Measurements from ENCODE around the gene KCTD17.

Gene KCTD17

GRCh38 chr22:37025500-37026070 lies 26.0 kb upstream of the KCTD17 start:
- TF ChIP-seq EZH2 (IDR thresholded peaks at IDR 0.05; ENCODE audit: borderline replicate concordance, low read depth, low read length, severe bottlenecking) = no peak
- no peak for TF ChIP-seq CTCF (IDR thresholded peaks at IDR 0.05; ENCODE audit: borderline replicate concordance, extremely low read depth, low read length, poor library complexity, severe bottlenecking)
- no peak overlapping the region for H2AFZ ChIP-seq (ENCODE audit: low read depth, low read length)
- no peaks in the 10 kb centered on the region; the same call in 1 of the 2 replicates for H4K20me1 ChIP-seq (ENCODE audit: insufficient read depth, low read length)
- no peak overlapping the region for H3K4me2 ChIP-seq (ENCODE audit: insufficient read depth, low read length)
- peaks cover 7% of the 10 kb centered on the region for H3K27me3 ChIP-seq (ENCODE audit: insufficient read depth, low read length, poor library complexity)
- H3K79me2 ChIP-seq (ENCODE audit: insufficient read depth, low read length) = no peaks in the 10 kb centered on the region
- no peak overlapping the region for H3K27ac ChIP-seq (ENCODE audit: low read length)
- H3K9me3 ChIP-seq (ENCODE audit: insufficient read depth, low read length, severe bottlenecking) = no peaks in the 10 kb centered on the region
- ATAC-seq (ENCODE audit: insufficient read depth, low read depth) (no peak), DNase-seq (no peak)
- H3K36me3 ChIP-seq (ENCODE audit: insufficient read depth, low read length) = no peaks in the 10 kb centered on the region
- H3K9ac ChIP-seq (ENCODE audit: low read depth, low read length) = no peak overlapping the region
- H3K4me1 ChIP-seq (ENCODE audit: insufficient read depth, low read length) = no peaks in the 10 kb centered on the region
- no peak overlapping the region for H3K4me3 ChIP-seq (ENCODE audit: low read depth in 1 of 2, low read length in 2 of 2)

- ATAC-seq (ENCODE audit: insufficient read depth, low read depth) = no peak
- no peaks in the 10 kb centered on the region; the same call in 1 of the 2 replicates for H4K20me1 ChIP-seq (ENCODE audit: insufficient read depth, low read length)
- H3K9ac ChIP-seq (ENCODE audit: low read depth, low read length) = no peak overlapping the region
- H3K4me3 ChIP-seq (ENCODE audit: low read depth in 1 of 2, low read length in 2 of 2) = no peak overlapping the region
- H3K79me2 ChIP-seq (ENCODE audit: insufficient read depth, low read length) = no peaks in the 10 kb centered on the region
- H3K36me3 ChIP-seq (ENCODE audit: insufficient read depth, low read length) = no peaks in the 10 kb centered on the region
- no peaks in the 10 kb centered on the region for H3K4me1 ChIP-seq (ENCODE audit: insufficient read depth, low read length)
- H3K4me2 ChIP-seq (ENCODE audit: insufficient read depth, low read length) = no peak overlapping the region
- H3K27me3 ChIP-seq (ENCODE audit: insufficient read depth, low read length, poor library complexity) = peaks cover 6% of the 10 kb centered on the region
- no peak overlapping the region for H3K27ac ChIP-seq (ENCODE audit: low read length)
- no peak overlapping the region for H2AFZ ChIP-seq (ENCODE audit: low read depth, low read length)
- H3K9me3 ChIP-seq (ENCODE audit: insufficient read depth, low read length, severe bottlenecking) = no peaks in the 10 kb centered on the region
- TF ChIP-seq CTCF (IDR thresholded peaks at IDR 0.05; ENCODE audit: borderline replicate concordance, extremely low read depth, low read length, poor library complexity, severe bottlenecking) (no peak), EZH2 (IDR thresholded peaks at IDR 0.05; ENCODE audit: borderline replicate concordance, low read depth, low read length, severe bottlenecking) (no peak)
- no peak for DNase-seq
These were observed 25.2 kb upstream of the KCTD17 start for GRCh38 chr22:37026325-37026724.

- Histone ChIP-seq H3K4me1 (ENCODE audit: insufficient read depth, low read length) (no peaks in the 10 kb centered on the region), H3K27ac (ENCODE audit: low read length) (no peak overlapping the region), H3K36me3 (ENCODE audit: insufficient read depth, low read length) (no peaks in the 10 kb centered on the region), H4K20me1 (ENCODE audit: insufficient read depth, low read length) (no peaks in the 10 kb centered on the region; the same call in 1 of the 2 replicates), H3K9me3 (ENCODE audit: insufficient read depth, low read length, severe bottlenecking) (no peaks in the 10 kb centered on the region), H3K4me3 (ENCODE audit: low read depth in 1 of 2, low read length in 2 of 2) (no peak overlapping the region), H3K79me2 (ENCODE audit: insufficient read depth, low read length) (no peaks in the 10 kb centered on the region), H2AFZ (ENCODE audit: low read depth, low read length) (no peak overlapping the region), H3K4me2 (ENCODE audit: insufficient read depth, low read length) (no peak overlapping the region), H3K9ac (ENCODE audit: low read depth, low read length) (no peak overlapping the region), H3K27me3 (ENCODE audit: insufficient read depth, low read length, poor library complexity) (peaks cover 6% of the 10 kb centered on the region)
- DNase-seq (no peak), ATAC-seq (ENCODE audit: insufficient read depth, low read depth) (no peak)
- TF ChIP-seq EZH2 (IDR thresholded peaks at IDR 0.05; ENCODE audit: borderline replicate concordance, low read depth, low read length, severe bottlenecking) (no peak), CTCF (IDR thresholded peaks at IDR 0.05; ENCODE audit: borderline replicate concordance, extremely low read depth, low read length, poor library complexity, severe bottlenecking) (no peak)
These were observed 24.0 kb upstream of the KCTD17 start for GRCh38 chr22:37027556-37027955.
